ENCODE results near the gene IMPA2.

DNA sequence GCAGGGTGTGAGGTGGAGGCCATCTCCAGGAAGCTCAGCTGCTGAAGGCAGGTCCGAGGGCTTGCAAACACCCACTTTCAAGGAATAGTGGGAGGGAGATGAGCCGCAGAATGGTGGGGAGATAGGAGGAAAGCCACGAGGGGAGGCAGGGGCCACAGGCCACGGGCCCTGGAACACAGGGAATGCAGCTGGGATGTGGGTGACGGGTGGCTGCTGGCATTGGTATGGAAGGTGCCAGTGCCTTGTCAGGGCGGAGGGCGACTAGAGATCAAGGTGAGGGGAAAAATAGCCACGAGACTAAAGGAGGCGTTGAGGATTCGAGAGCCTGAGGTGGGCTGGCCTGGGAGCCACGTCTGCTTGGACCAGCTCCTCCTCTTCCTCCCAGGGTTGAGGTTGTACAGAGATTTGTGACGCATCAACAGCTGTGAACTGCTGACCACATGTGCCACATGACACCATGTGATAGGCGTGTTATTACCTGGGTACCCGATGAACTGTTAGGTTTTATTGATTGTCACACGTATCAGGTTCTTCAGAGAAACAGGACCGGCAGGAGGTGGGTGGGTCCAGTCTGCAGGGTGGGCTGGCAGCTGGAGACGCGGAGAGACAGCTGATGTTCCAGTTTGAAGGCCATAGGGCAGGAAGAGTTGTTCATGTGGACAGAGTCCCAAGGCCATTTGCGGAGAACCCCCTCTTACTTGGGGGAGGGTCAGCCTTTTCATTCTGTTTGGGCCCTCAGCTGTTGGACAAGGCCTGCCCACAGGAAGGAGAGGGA lies 9.9 kb downstream of the IMPA2 start:
- TF ChIP-seq, protein P1, sequence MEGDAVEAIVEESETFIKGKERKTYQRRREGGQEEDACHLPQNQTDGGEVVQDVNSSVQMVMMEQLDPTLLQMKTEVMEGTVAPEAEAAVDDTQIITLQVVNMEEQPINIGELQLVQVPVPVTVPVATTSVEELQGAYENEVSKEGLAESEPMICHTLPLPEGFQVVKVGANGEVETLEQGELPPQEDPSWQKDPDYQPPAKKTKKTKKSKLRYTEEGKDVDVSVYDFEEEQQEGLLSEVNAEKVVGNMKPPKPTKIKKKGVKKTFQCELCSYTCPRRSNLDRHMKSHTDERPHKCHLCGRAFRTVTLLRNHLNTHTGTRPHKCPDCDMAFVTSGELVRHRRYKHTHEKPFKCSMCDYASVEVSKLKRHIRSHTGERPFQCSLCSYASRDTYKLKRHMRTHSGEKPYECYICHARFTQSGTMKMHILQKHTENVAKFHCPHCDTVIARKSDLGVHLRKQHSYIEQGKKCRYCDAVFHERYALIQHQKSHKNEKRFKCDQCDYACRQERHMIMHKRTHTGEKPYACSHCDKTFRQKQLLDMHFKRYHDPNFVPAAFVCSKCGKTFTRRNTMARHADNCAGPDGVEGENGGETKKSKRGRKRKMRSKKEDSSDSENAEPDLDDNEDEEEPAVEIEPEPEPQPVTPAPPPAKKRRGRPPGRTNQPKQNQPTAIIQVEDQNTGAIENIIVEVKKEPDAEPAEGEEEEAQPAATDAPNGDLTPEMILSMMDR (IDR thresholded peaks at IDR 0.05) = no peak
- TF ChIP-seq EZH2 (IDR thresholded peaks at IDR 0.05) (no peak), EZH2phosphoT487 (IDR thresholded peaks at IDR 0.05) (no peak)

All from neural progenitor cell (in vitro differentiated cells).